HEK293 (cell line): Measurements from ENCODE around the gene MYO1D.
A peak's percentile ranks its signal among the peaks of the same experiment; 100 is the strongest.

Experiments
- CTCF ChIA-PET: fragments of 350-600 bp; formaldehyde crosslinking; extraction: SDS; loops from one replicate; lab custom pipeline; 2021; ENCODE audit warnings: antibody characterized with exemption; lab: Yijun Ruan, JAX
- POLR2A ChIA-PET: fragments of 300-600 bp; formaldehyde crosslinking; extraction: SDS; loops from one replicate; lab custom pipeline; 2020; ENCODE audit warnings: antibody characterized with exemption, inconsistent platforms; lab: Yijun Ruan, JAX
- H3K27ac ChIP-seq: fragments of 200-500 bp; sonication (Bioruptor generic); 2 replicates; pipeline ENCODE4 v1.5.1; 2014; ENCODE audit warnings: low read depth, low read length, control low read depth, inconsistent platforms; ENCODE audit errors: extremely low read depth
- H3K36me3 ChIP-seq, 2 experiments: fragments of 200-500 bp in 1 of 2; sonication (Bioruptor generic) in 1 of 2; 1 replicate in 1 of 2; 2 replicates in 1 of 2; pipeline ENCODE4 v1.5.1; 2014 to 2017; ENCODE audit warnings: inconsistent platforms in 2 of 2, low read length in 2 of 2; ENCODE audit not compliant: control insufficient read depth in 2 of 2, insufficient read depth in 1 of 2
- H3K4me1 ChIP-seq: fragments of 200-500 bp; sonication (Bioruptor generic); 2 replicates; pipeline ENCODE4 v1.5.1; 2014; ENCODE audit warnings: mild to moderate bottlenecking, low read length, inconsistent platforms; ENCODE audit not compliant: control insufficient read depth, insufficient read depth
- H3K4me3 ChIP-seq: 2 replicates; pipeline ENCODE4 v1.5.1; 2011; ENCODE audit warnings: low read depth, mild to moderate bottlenecking, control low read depth, low read length, moderate library complexity
- H3K9me3 ChIP-seq: fragments of 200-500 bp; sonication (Bioruptor generic); 2 replicates; pipeline ENCODE4 v1.5.1; 2014; ENCODE audit warnings: low read depth, low read length, inconsistent platforms; ENCODE audit not compliant: control insufficient read depth, insufficient read depth
- GLI4 ChIP-seq: fragments of 450-650 bp; formaldehyde crosslinking; IDR thresholded peaks from 2 replicates; pipeline ENCODE4 v1.5.1; 2016; ENCODE audit warnings: missing biosample characterization, missing genetic modification characterization
- KLF1 ChIP-seq: fragments of 450-650 bp; formaldehyde crosslinking; IDR thresholded peaks from 2 replicates; pipeline ENCODE4 v1.5.1; 2016; ENCODE audit warnings: missing biosample characterization, missing genetic modification characterization
- PRDM10 ChIP-seq: fragments of 450-650 bp; formaldehyde crosslinking; IDR thresholded peaks from 2 replicates; pipeline ENCODE4 v1.5.1; 2016; ENCODE audit warnings: missing biosample characterization, missing genetic modification characterization
- PRDM4 ChIP-seq: fragments of 450-650 bp; formaldehyde crosslinking; IDR thresholded peaks from 2 replicates; pipeline ENCODE4 v1.5.1; 2017; ENCODE audit warnings: missing biosample characterization, missing genetic modification characterization
- SALL2 ChIP-seq: fragments of 450-650 bp; formaldehyde crosslinking; IDR thresholded peaks from 2 replicates; pipeline ENCODE4 v1.5.0; 2017; ENCODE audit warnings: missing biosample characterization, mild to moderate bottlenecking, missing genetic modification characterization, borderline replicate concordance
- SP3 ChIP-seq: fragments of 450-650 bp; formaldehyde crosslinking; IDR thresholded peaks from 2 replicates; pipeline ENCODE4 v1.5.1; 2016; ENCODE audit warnings: missing biosample characterization, missing genetic modification characterization
- ZBTB20 ChIP-seq: fragments of 450-650 bp; formaldehyde crosslinking; IDR thresholded peaks from 2 replicates; pipeline ENCODE4 v1.5.1; 2016; ENCODE audit warnings: missing biosample characterization, missing genetic modification characterization
- ZEB2 ChIP-seq: fragments of 450-650 bp; formaldehyde crosslinking; IDR thresholded peaks from 2 replicates; pipeline ENCODE4 v1.5.1; 2016; ENCODE audit warnings: missing biosample characterization, missing genetic modification characterization
- ZFP41 ChIP-seq: fragments of 450-650 bp; formaldehyde crosslinking; IDR thresholded peaks from 2 replicates; pipeline ENCODE4 v1.5.1; 2016; ENCODE audit warnings: missing biosample characterization, missing genetic modification characterization, borderline replicate concordance
- ZNF132 ChIP-seq: fragments of 450-650 bp; formaldehyde crosslinking; IDR thresholded peaks from 2 replicates; pipeline ENCODE4 v1.5.1; 2017; ENCODE audit warnings: missing biosample characterization, missing genetic modification characterization, borderline replicate concordance
- ZNF133 ChIP-seq: fragments of 450-650 bp; formaldehyde crosslinking; IDR thresholded peaks from 2 replicates; pipeline ENCODE4 v1.5.1; 2016; ENCODE audit warnings: missing biosample characterization, missing genetic modification characterization
- ZNF24 ChIP-seq: fragments of 450-650 bp; formaldehyde crosslinking; IDR thresholded peaks from 2 replicates; pipeline ENCODE4 v1.5.1; 2016; ENCODE audit warnings: missing biosample characterization, missing genetic modification characterization
- ZNF335 ChIP-seq: fragments of 450-650 bp; formaldehyde crosslinking; conservative IDR thresholded peaks from 2 replicates; pipeline ENCODE4 v1.5.1; 2016; ENCODE audit warnings: missing biosample characterization, missing genetic modification characterization
- ZNF629 ChIP-seq: fragments of 450-650 bp; formaldehyde crosslinking; IDR thresholded peaks from 2 replicates; pipeline ENCODE4 v1.5.1; 2017; ENCODE audit warnings: missing biosample characterization, missing genetic modification characterization
- ZNF660 ChIP-seq: fragments of 450-650 bp; IDR thresholded peaks from 2 replicates; pipeline ENCODE4 v1.5.1; 2018; ENCODE audit warnings: missing biosample characterization, mild to moderate bottlenecking, missing genetic modification characterization
- ZNF664 ChIP-seq: fragments of 450-650 bp; formaldehyde crosslinking; IDR thresholded peaks from 2 replicates; pipeline ENCODE4 v1.5.1; 2016; ENCODE audit warnings: missing biosample characterization, missing genetic modification characterization
- ZNF776 ChIP-seq: fragments of 450-650 bp; formaldehyde crosslinking; IDR thresholded peaks from 2 replicates; pipeline ENCODE4 v1.5.0; 2017; ENCODE audit warnings: missing biosample characterization, missing genetic modification characterization, borderline replicate concordance

Gene MYO1D

GRCh38 chr17:32826076-32826475 lies 50.8 kb downstream of the MYO1D start (continued):
- TF ChIP-seq SP3 (tag by site-specific recombination) (no peak), ZFP41 (tag by site-specific recombination) (no peak), ZNF133 (tag by site-specific recombination) (no peak), GLI4 (tag by site-specific recombination) (no peak)

DNA sequence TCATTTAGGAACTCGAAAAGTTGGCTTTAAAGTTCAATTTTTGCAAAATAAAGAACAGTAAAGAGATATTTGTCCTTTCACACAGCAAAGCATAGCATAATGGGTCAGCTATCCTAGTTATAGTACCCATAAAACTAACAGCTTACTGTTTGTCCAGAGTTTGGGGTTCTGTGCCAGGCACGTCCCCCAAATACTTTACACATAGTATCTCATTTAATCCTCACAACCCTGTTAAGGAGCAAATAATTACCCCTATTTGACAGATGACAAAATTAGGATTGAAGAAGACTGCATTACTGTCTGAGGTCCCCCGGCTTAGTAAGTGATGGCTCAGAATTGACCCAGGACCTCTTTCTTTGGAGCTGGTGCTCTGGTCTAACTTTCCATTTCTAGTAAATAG lies 52.6 kb downstream of the MYO1D start:
- no peaks in the 10 kb centered on the region for H3K36me3 ChIP-seq
- H3K4me3 ChIP-seq = no peak overlapping the region
- peaks cover 13% of the 10 kb centered on the region for H3K4me1 ChIP-seq
- no peaks in the 10 kb centered on the region for H3K9me3 ChIP-seq
- TF ChIP-seq ZNF664 (tag by site-specific recombination) = peak; percentile 94
- TF ChIP-seq SALL2 (tag by site-specific recombination) = no peak
- ChIA-PET POLR2A (no interaction called here), CTCF (interaction anchor here (0.5 to 1.6 kb wide), 4 partner anchors 30 to 68 kb away, joined by 3 to 7 read pairs (median 4); partner anchors contain the start of gene MYO1D)
- H3K27ac ChIP-seq = no peak overlapping the region

DNA sequence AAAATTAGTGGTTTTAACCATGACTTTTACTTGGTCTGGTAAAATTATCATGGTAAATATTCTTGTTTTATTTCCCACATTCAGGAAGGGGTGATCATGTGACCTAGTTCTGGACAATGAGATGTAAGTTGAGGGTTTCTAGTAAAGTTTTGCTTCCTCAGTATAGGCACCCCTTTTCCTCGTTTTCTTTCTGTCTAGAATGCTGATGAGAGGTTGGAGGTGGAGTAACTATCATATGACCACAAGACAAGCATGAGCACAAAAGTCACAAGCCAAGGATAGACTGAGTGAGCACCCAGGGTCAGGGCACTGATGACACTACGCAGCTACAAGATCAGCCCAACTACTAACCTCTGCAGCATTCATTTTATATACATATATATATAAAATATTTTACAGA lies 53.9 kb downstream of the MYO1D start:
- H3K4me3 ChIP-seq = no peak overlapping the region
- no peak overlapping the region; the same call in 1 of the 2 replicates for H3K27ac ChIP-seq
- TF ChIP-seq PRDM4 (peak; percentile 65; the same call in 1 of the 2 replicates), ZNF776 (tag by site-specific recombination) (no peak), ZNF629 (0 out of 2 replicates have a peak, but pooled peaks have one; percentile 16), ZNF335 (tag by site-specific recombination) (peak; percentile 24), PRDM10 (peak; percentile 42; the same call in 1 of the 2 replicates), ZNF132 (tag by site-specific recombination) (no peak), ZBTB20 (no peak), KLF1 (tag by site-specific recombination) (no peak), ZEB2 (tag by site-specific recombination) (no peak), ZNF24 (tag by site-specific recombination) (0 out of 2 replicates have a peak, but pooled peaks have one; percentile 51), ZNF660 (tag by site-specific recombination) (0 out of 2 replicates have a peak, but pooled peaks have one; percentile 8)
- TF ChIP-seq, all 188 proteins: peak for 6
- ChIA-PET POLR2A (no interaction called here), CTCF (interaction anchor here (1.0 kb wide), 1 partner anchor 55 kb away, joined by 3 read pairs; the partner anchor contains the start of gene MYO1D)
- Histone ChIP-seq H3K9me3 (no peaks in the 10 kb centered on the region), H3K4me1 (peaks cover 10% of the 10 kb centered on the region), H3K36me3 (no peaks in the 10 kb centered on the region)
